Suppressor macrophage treated with lipopolysaccharide for 4 hours (primary cell): ENCODE data around the gene SLCO2B1.
"Not testable (repeated sequence)": the region's sequence is repeated elsewhere in the genome, so short reads cannot be mapped to it uniquely, and the experiment has no call there.

Experiments used
- DNase-seq: peaks from one replicate; pipeline ENCODE4 v3.0.0-alpha.2; 2020

The SLCO2B1 gene

GRCh38 chr11:75150879-75151278 lies at the start of gene SLCO2B1:
TSS of gene SLCO2B1 (plus strand) at chr11:75151107. CDS start at chr11:75151382, 275 bp downstream.
- peak; percentile 54 for DNase-seq

- no peak for DNase-seq
These were observed 49.3 kb upstream of the SLCO2B1 start for GRCh38 chr11:75101424-75102128.

- DNase-seq, result peak; percentile 62
These were observed 47.4 kb upstream of the SLCO2B1 start for GRCh38 chr11:75103380-75104026.

- DNase-seq, result no peak
These were observed 45.4 kb upstream of the SLCO2B1 start for GRCh38 chr11:75105462-75105925.

- DNase-seq, result not testable (repeated sequence)
These were observed 44.8 kb upstream of the SLCO2B1 start for GRCh38 chr11:75105967-75106681.

GRCh38 chr11:75107187-75107586 lies 43.7 kb upstream of the SLCO2B1 start:
- no peak for DNase-seq

- DNase-seq, result no peak
These were observed 38.7 kb upstream of the SLCO2B1 start for GRCh38 chr11:75112200-75112599.

GRCh38 chr11:75113030-75113429 lies 37.9 kb upstream of the SLCO2B1 start:
- no peak for DNase-seq

- DNase-seq, result no peak
These were observed 36.4 kb upstream of the SLCO2B1 start for GRCh38 chr11:75114465-75114864.

GRCh38 chr11:75118577-75118976 lies 32.3 kb upstream of the SLCO2B1 start:
- no peak for DNase-seq

- no peak for DNase-seq
These were observed 24.3 kb upstream of the SLCO2B1 start for GRCh38 chr11:75126564-75126963.

GRCh38 chr11:75132080-75132479 lies 18.8 kb upstream of the SLCO2B1 start:
- no peak for DNase-seq

- no peak for DNase-seq
These were observed 16.9 kb upstream of the SLCO2B1 start for GRCh38 chr11:75133976-75134375.

- DNase-seq, result no peak
These were observed 15.8 kb upstream of the SLCO2B1 start for GRCh38 chr11:75135021-75135650.

- peak; percentile 48 for DNase-seq
These were observed 15.3 kb upstream of the SLCO2B1 start for GRCh38 chr11:75135651-75136050.

- peak; percentile 73 for DNase-seq
These were observed 10.4 kb upstream of the SLCO2B1 start for GRCh38 chr11:75140269-75141138.

GRCh38 chr11:75141166-75141565 lies 9.7 kb upstream of the SLCO2B1 start:
- no peak for DNase-seq

GRCh38 chr11:75142714-75143419 lies 8.0 kb upstream of the SLCO2B1 start:
- DNase-seq, result peak; percentile 92

- DNase-seq, result no peak
These were observed 7.5 kb upstream of the SLCO2B1 start for GRCh38 chr11:75143420-75143731.

- DNase-seq, result no peak
These were observed 6.2 kb upstream of the SLCO2B1 start for GRCh38 chr11:75144716-75145014.

GRCh38 chr11:75145196-75145971 lies 5.5 kb upstream of the SLCO2B1 start:
- no peak for DNase-seq
